Left forelimb (tissue), 1 donor: Measurements from ENCODE around the gene SERHL2.
"Not testable (repeated sequence)": the region's sequence is repeated elsewhere in the genome, so short reads cannot be mapped to it uniquely, and the experiment has no call there.

ENCODE experiments used
- DNase-seq: peaks from one replicate; pipeline ENCODE4 v3.0.0-alpha.2; 2018; ENCODE audit warnings: low spot score

The SERHL2 gene

DNA sequence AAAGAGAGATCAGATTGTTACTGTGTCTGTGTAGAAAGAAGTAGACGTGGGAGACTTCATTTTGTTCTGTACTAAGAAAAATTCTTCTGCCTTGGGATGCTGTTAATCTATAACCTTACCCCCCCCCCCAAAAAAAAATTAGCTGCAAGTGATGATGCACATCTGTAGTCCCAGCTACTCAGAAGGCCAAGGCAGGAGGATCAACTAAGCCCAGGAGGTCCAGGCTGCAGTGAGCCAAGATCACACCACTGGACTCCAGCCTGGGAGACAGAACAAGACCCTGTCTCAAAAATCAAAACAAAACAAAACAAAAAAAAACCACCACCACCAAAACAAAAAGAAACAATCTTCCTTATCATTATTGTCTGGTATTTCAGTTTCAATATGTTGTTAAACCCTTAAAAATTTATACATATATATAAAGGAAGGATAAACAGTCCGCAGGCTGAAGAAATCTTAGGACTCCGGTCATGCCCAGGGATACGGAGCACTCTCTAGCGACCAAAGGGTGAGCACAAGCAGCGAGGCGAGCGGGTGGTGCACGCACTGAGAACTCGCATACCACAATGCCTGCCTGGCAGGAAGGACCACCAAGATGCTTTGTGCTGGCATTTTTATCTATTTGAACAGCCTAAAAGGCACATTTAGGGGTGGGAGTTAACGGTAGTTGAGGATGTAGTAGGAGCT, 54.5 kb downstream of the SERHL2 start:
- DNase-seq, result no peak

DNA sequence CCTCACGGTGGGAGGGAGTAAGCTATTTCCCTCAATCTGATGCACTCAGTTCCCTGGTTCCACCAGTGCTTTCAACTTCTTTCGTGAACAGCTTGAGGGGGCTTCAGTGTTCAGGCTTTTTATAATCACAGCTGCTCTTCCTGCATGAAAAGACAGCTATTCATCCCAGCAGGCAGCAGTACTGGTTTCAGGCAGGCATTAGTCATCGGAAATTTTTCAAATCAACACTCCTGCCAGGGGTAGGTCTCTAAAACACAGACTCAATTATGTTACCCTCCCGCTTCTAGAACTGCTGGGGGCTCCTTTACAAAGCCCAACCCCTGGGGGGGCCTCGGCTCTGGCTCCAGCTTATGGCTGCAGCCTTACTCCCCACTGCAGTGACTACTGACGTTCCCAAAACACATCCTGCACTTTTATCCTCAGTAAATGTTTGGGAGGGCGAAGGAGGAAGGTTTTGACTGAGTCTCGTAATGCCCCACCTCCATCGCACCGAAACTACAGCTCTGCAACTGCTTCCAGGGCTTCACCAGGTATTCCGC, 55.1 kb downstream of the SERHL2 start:
- no peak for DNase-seq

DNA sequence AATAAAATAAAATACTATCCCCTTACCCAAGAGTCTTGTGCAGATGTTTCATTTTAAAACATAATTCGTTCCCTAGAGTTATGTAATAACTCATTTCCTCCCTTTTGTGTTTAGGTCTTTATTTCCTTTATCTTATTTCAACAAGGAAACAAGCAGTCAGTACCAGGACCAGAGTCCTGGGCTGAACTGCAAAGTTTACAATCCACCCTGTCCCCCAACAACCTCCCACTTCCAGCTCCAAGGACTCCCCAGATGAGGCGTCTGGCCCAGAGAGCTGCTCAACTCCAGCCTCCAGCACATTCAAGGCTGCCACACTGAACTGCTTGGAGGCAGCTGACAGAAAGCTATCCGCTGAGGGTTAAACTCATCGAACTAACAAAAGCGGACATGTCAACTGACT, 56.4 kb downstream of the SERHL2 start:
- no peak for DNase-seq

DNA sequence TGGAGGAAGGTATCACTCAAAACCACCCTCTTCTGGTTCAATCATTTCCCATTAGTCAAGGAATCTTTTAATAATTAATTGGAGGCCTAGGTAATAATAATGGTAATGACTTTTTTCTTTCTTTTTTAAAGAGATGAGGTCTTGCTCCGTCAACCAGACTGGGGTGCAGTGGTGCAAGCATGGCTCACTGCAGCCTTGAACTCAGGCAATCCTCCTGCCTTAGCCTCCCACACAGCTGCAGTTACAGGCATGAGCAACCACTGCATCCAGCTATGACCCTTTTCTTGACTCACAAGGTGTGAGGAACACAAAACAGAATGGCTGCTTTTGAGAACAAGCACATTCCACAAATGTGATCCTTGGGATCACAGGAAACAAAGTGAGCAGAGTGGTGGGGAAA, 57.3 kb downstream of the SERHL2 start:
- no peak for DNase-seq

DNA sequence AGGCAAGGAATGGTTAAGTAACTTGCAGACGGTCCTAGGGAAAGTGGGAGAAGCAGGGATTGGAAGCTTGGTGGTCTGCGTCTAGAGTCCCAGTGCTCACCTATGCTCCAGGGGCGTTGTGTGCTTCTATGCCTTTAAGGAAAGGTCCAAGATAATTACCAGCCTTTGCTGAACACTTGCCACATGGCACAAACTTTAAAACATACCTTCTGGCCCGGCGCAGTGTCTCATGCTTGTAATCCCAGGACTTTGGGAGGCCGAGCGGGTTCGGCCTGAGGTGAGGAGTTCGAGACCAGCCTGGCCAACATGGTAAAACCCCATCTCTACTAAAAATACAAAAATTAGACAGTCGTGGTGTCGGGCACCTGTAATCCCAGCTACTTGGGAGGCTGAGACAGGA, 58.6 kb downstream of the SERHL2 start:
- DNase-seq, result no peak

DNA sequence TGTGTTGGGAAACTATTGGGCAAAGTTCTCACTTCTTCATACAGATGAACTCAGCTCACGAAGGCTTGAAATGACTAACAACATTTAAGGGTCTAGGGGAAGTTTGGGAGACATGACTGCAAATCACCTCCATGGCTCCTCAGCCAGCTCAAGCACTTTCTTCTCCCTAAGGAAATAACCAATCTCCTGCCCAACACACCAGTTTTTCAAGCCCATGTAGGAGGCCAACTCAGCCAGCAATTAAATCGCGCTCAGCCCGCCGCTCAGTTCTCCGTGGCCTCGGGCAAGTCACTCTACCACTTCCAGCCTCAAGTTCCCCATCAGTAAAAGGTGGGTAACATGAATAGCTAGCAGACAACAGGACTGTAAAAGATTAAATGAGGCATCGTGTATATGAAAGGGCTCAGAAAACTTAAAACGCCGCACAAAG, 60.1 kb downstream of the SERHL2 start:
- DNase-seq, result no peak

DNA sequence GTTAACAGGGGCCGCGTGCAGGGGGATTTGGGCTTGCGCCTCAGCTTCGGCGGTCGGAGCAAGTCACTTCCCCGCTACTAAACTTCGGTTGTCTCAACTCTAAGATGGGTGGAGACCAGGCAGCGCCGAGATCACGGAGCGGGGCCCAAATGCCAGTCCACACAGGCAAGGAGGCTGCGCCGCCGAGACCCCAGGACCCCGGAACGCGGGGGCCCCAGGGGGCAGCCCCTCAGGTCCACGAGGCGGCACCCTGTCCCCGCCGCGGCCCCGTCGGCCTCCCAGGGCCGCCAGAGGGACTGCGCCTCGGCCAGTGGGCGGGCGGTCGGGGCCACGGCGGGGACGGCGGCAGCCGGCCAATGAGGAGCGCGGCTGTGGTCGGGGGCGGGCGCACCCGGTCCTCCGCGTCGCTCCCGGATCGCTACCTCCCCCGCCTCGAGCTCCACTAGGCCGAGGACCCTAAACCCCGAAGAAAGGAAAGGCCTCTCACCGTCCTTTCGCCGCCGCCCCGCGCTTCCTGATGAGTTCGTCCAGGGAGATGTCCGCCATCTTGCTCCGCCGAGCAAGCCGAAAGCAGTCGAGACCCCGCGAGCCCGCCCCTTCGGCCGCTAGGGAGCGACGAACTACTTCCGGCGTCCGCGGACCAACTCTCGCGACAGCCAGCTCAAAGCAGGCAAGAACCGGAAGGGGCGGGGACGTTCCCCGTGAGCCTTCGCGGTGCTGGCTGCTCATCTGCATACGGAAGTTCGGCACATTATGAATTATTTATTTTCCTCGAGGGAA, 60.7 kb downstream of the SERHL2 start, which contains the start of gene POLDIP3:
POLDIP3 (minus strand) TSS at position 572 of the 780 bp plus-strand sequence; CDS start at position 546, 26 bp downstream.
- DNase-seq, result peak; percentile 100

DNA sequence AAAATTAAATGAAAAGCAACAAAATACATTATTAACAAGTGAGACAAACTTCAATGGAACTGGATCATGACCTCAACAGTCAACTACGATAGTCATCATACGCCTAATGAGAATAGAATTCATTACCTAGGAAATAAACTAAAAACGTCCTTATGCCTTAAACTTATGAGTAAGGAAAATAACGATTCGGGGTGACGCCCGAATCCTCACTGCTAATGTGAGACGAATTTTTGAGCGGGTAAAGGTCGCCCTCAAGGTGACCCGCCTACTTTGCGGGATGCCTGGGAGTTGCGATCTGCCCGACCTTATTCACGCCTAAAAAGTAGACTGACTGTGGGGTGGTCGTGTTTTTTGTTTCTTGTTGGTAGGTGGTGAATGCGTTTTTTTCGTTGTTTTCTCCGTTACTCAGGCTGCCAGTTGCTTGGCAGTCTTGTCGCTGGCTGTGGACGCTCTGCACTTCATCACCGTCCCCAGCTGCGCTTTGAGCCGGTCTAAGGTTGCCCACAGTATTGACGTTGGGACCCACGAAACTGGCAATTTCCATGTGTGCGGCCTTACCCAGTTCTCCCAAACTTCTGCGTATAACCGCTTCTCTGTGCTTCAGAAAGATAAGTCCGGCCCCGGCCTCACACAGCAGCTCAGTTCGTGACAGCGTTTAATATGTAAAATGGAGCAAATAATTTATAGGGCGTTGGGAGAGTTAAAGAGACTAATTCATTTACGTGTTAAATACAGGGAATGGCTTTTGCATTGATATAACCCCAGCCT, 61.5 kb downstream of the SERHL2 start:
- DNase-seq, result peak; percentile 93

DNA sequence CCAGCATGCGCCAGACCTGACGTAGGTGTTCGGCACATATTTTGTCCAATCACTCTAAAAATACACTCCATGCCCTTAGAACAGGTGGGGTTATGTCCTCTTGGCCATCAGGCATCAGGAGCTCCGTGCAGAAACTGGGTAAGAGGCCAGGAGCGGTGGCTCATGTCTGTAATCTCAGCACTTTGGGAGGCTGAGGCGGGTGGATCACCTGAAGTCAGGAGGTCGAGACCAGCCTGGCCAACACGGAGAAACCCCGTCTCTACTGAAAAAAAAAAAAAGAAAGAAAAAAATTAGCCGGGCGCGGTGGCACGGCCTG, 62.1 kb downstream of the SERHL2 start:
- DNase-seq, result not testable (repeated sequence)

DNA sequence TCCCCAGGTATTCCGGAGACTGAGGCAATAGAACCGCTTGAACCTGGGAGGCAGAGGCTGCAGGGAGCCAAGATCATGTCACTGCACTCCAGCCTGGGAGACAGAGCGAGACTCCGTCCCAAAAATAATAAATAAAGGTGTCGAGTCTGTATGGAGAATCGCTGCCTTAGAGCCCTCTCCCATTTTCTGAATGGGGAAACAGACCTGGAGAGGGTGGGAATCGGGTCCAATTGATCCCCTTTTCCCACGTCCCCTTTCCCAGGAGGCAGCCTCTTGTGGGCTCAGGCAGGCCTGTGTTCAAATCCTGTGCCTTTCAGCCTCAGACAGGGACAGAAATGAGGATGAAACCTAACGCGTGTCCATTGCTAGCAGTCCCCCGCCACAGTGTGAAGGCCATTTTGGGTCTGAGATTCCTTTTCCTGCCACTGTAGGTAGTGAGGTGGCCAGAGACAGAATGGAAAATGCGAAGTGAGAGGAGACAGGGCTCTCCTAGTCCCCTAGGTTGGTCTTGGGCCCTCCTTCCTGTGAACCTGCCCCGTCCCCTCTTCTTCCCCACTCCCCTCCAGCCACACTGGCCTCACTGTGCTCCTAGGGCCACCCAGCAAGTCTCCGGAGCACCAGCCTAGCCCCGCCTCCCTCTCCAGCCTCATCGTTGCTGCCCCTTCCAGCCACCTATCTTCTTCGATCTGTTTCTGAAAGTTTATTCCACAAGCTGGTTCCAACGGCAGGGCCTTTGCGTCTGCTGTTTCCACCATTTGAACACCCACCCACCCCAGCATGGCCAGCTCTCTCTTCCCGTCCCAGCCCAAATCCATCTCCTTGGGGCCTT, 63.6 kb downstream of the SERHL2 start:
- DNase-seq, result no peak

DNA sequence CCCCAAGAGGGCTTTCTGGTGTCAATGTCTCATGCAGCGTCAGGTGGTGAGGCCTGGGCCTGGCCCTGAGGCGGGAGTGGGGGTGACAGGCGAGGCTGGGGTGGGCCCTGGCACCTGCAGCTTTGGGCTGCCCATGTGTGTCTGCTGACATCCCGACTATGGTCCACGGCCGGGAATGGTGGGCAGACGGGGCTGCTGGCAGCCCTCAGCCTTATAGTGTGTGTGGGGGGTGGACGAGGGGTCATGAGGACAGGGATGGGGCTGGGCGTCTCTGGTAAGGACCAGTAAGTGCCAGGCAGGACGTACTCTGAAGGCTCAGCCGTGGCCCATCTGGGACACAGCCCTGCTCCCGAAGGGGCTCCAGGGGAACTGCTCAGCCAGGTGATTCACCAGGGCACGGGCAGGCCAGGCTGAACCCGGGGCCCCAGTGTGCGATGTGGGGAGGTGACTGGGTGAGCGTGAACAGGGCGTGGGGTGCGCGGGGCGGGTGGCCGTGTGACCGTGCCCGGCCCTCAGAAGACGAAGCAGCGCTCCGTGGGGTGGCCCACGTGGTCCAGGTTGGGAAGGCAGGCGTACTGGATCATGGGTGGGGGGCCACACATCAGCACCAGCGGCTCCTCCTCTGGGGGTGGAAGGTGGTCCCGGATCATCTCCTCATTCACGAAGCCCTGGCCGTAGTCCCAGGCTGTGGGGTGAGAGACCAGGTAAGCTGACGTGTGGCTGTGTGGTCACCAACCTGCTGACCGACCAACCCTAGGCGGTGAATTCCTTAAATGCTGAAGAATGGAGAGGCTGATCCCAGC, 65.7 kb downstream of the SERHL2 start:
- no peak for DNase-seq

DNA sequence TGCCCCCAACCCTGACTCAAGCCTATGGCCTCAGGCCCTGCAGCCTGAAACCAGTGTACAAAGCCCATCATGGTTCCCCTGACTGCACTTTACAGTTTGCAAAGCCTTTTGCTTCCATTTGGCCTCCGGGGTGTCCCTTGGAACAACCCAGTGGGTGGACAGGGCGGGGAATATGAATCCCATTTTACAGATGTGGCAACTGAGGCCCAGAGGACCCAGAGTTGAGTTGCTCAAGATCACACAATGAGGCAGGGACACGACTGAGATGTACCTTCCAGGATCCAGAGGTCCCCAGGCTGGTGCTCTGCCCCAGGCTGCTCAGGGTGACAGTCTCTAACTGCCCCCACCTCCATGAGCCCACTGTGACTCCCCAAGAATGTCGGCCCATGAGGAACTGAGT, 66.3 kb downstream of the SERHL2 start:
- DNase-seq, result no peak

DNA sequence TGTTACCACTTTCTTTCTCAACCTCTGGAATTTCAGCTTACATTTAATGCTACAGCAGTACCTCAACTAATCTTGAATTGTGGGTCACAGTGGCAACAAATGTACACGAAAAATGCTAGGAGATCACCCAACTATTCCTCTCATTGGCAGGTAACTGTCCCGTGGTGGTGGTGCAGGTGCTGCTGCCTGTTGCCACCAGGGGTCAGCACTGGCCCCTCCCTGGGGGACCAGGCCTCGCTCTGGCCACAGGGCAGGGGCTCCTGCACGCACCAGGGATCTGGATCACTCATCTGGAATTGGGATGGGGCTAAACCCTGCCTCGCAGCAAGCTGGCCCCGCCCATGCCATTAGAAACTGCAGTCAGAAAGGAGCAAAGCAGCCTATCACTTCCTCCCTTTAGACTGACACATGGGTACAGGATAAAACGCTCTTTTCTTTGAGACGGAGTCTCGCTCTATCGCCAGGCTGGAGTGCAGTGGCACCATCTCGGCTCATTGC, 67.8 kb downstream of the SERHL2 start:
- no peak for DNase-seq

DNA sequence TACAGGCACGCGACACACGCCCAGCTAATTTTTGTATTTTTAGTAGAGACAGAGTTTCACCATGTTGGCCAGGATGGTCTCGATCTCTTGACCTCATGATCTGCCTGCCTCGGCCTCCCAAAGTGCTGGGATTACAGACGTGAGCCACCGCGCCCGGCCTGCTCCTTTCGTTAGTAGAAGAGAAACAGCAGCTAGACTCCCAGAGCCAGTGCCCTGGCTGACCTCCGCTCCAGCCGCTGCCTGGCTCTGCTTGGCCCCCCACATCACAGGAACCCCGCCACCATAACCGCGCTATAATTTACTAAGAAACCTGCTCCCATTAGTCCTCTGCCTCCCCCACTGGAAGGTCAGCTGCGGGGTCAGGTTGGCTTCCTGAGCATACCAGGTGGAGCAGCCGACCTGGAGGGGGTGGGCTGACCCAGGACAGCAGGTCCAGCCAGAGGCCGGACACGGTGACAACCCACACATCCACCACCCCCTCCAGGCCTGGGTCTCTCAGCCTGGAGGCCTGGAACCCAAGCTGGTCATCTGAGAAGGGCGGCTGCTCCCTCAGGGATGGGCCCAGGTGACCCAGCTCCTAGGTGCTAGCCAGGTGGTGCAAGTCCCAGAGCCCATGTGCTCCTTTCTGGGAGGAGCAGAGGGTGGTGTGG, 68.4 kb downstream of the SERHL2 start:
- DNase-seq, result no peak

DNA sequence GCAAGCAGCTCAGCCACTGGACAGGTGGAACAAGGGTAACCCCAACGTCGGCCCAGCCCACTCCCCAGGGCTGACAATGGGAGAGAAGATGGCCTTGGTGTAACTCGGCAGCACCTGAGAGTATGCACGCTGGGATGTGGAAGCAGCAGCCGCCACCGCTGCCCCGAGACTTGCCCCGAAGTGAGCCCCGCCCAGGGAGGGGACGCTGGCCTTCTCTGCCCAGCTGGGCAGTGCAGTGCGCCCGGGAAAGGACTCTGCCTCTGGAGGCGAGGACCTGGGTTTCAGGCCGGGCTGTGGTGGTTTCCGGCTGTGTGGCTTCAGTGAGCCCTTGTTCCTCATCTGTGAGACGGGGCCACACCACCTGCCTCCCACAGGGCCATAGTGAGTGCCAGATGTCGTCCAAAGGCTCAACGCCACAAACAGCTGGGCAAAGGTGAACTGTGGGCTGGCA, 69.6 kb downstream of the SERHL2 start:
- no peak for DNase-seq
